Fibroblast of villous mesenchyme (primary cell): Measurements from ENCODE around the gene GGA1. TPM values are rescaled to one million over a fixed set of nuclear protein-coding genes. Genes with fewer than 3 reads are reported as not detected.

Experiments
- DNase-seq: peaks from one replicate; pipeline ENCODE4 v3.0.0-alpha.2; 2010; ENCODE audit warnings: low read depth
- H3K4me3 ChIP-seq: 2 replicates; pipeline ENCODE4 v1.5.1; 2011; ENCODE audit warnings: low read depth, mild to moderate bottlenecking, low read length
- total RNA-seq: library from RNA; depleted of rRNA; stranded (reverse); fragments of >200 nt; gene quantifications from 2 replicates; pipeline ENCODE4 v1.2.3, GENCODE V29; 2012
- TF ChIP-seq, protein P1 (sequence below): IDR thresholded peaks from 2 replicates; pipeline ENCODE4 v1.5.1; 2012; ENCODE audit warnings: low read depth, mild to moderate bottlenecking, low read length; ENCODE audit not compliant: insufficient read depth

GGA1 gene
- total RNA-seq, 1 donor: 33.2 TPM

DNA sequence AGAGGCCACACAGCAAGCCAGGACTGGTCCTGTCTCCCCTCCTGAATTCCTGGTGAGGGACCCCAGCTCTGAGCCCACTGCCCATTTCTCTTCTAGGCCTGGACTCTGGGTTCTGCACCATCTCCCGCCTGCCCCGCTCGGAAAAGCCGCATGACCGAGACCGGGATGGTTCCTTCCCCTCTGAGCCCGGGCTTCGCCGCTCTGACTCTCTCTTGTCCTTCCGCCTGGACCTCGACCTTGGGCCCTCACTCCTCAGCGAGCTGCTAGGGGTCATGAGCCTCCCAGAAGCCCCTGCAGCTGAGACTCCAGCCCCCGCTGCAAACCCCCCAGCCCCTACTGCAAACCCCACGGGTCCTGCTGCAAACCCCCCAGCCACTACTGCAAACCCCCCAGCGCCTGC is 40.6 kb upstream of the GGA1 start:
- no peak overlapping the region for H3K4me3 ChIP-seq
- TF ChIP-seq, protein P1, sequence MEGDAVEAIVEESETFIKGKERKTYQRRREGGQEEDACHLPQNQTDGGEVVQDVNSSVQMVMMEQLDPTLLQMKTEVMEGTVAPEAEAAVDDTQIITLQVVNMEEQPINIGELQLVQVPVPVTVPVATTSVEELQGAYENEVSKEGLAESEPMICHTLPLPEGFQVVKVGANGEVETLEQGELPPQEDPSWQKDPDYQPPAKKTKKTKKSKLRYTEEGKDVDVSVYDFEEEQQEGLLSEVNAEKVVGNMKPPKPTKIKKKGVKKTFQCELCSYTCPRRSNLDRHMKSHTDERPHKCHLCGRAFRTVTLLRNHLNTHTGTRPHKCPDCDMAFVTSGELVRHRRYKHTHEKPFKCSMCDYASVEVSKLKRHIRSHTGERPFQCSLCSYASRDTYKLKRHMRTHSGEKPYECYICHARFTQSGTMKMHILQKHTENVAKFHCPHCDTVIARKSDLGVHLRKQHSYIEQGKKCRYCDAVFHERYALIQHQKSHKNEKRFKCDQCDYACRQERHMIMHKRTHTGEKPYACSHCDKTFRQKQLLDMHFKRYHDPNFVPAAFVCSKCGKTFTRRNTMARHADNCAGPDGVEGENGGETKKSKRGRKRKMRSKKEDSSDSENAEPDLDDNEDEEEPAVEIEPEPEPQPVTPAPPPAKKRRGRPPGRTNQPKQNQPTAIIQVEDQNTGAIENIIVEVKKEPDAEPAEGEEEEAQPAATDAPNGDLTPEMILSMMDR: no peak
- DNase-seq: no peak

DNA sequence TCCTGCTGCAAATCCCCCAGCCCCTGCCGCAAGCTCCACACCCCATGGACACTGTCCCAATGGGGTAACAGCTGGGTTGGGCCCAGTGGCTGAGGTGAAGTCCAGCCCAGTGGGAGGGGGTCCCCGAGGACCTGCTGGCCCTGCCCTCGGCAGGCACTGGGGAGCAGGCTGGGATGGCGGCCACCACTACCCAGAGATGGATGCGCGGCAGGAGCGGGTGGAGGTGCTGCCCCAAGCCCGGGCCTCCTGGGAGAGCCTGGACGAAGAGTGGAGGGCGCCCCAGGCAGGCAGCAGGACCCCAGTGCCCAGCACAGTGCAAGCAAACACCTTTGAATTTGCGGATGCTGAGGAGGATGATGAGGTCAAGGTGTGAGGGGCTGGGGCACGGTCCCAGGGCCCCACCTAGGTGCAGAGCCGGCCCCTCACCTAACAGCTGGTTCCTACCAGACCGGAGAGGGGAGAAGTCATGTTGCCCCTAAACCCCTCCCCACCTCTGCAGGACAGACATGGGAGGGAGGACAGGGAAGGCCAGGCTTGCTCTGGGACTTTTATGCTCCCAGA is 40.1 kb upstream of the GGA1 start:
- TF ChIP-seq, protein P1: no peak
- no peak for DNase-seq
- H3K4me3 ChIP-seq: no peak overlapping the region

DNA sequence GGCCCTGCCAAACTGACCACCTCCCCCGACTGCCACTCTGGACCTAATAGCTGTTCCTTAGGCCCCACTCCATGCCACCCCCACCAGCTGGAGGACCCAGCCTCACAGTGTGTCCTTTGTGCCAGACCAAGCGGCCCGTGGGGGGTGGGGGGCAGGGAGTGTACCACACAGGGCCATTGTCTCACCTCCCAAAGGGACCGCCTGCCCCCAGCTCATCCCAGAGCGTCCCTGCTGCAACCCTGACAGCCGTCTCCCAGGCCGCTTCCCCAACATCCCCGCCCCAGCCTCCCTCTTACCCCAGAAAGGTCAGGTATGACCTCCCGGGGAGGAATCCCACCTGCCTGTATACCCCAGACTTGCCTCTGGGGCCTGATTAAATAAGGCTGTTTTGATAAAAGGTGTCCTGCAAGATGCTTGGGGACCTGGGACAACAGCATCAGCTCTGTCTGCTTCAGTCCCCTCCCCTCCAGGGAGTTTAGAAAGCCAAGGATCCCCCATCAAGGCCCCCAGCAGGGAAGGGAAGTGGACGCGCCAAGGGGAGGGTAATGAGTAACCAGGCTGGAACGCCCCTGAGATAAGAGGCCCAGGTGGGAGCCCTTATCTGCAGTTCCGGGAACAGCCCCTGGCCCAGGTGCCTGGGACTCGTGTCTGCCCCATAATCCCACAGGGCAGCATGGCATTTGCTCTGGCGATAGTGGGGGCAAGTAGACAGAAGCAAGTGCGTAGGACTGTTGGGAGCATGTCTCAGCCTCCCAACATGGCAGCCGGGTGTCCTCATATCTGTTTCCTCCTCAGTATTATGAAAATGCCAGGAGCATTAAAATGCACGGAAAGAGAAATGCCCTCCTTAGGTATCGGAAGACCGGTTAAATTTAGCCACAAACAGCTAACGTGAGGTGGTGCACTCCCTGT is 39.4 kb upstream of the GGA1 start:
- DNase-seq: no peak
- TF ChIP-seq, protein P1: no peak
- no peak overlapping the region for H3K4me3 ChIP-seq

DNA sequence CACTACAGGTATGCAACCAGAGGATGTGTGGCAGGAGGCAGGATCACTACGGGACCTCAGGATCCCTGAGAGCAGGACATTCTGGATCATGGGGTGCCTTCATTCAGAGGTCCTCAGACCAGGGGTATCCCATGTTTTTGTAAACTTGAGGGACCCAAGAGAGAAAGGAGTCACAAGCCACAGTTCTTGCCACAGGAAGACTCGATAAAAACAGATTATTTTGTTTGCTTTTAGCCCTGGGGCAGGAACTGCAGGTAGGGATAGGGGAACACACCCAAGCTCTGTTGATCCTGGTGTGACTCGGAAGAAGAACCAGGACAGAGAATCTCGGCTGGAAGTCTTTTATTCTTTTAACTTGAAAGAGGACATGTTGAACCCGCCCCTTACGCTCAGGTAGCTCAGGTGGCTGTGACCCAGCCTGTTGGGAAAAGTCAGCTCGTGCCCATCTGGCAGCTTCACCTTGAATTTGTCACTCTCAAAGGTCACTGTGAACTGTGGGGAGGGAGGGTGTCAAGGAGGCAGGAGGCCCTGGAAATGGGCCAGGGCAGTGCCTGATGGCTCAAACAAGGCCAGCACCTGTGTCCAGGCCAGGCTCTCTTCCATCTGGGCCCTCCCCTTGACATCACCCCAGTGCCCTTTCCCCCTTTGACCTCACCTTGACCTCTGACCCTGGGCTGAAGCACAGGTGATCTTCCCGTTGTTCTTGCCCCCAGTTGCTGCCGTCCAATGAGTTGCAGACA is 38.5 kb upstream of the GGA1 start:
- TF ChIP-seq, protein P1: no peak
- H3K4me3 ChIP-seq: no peak overlapping the region
- DNase-seq: no peak

DNA sequence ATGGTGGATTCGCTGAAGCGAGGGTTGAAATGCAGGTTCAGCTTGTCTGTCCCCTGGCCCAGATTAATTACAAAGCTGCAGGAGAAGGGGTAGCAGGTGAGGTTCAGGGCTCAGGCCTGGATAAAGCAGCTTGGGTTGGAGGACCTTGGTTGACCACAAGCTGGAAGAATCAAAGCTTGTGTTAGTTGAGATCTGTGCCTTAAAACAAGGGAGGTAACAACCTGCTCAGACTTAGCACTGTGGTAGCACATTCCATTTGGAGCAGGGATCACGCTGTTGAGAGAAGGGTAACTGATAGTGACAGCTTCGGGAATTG is 38.0 kb upstream of the GGA1 start:
- no peak overlapping the region for H3K4me3 ChIP-seq
- TF ChIP-seq, protein P1: no peak
- DNase-seq: no peak

DNA sequence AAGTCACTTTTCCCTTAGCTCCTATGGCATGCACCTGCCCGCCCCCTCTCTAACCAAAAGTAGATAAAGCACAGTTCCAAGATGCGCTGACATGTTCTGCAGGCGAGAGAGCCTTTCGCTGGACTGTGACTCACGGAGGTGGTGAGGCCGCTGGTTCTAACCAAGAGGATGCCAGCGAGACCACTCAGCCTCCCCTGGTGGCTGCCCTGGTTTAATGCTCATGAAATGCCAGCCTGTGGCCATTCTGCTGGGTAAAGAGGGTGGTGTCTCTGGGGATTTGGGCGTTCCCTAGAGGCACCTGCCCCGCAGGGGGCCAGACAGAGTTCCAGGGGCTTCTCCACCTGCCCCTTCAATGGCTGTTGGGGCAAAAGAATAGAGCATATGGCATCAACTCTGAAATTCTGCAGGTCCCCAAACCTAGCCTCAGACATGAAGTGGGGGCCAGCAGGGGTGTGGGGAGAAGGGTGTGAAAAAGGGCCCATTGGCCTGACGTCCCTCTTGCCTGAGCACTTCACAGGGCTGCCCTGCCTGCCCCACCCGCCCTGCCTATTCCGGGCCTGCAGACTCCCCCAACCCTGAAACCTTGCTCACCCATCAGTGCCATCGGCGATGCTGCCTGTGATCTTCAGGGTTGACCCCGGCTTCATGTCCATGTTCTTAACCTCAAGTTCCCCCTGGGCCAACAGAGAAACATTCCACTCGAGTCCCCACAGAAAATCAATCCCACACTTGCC is 37.2 kb upstream of the GGA1 start:
- TF ChIP-seq, protein P1: no peak
- no peak for DNase-seq
- H3K4me3 ChIP-seq: no peak overlapping the region
